ENCODE measurements around the gene IL6R. TPM values are rescaled to one million over a fixed set of nuclear protein-coding genes. Genes with fewer than 3 reads are reported as not detected.

The IL6R gene
- total RNA-seq, 1 donor from 2014 or later: 10.4 TPM

- Mint-ChIP-seq H3K27ac (ENCODE audit: unreplicated experiment) (no peak overlapping the region), H3K27me3 (ENCODE audit: unreplicated experiment) (no peaks in the 10 kb centered on the region), H3K4me1 (ENCODE audit: unreplicated experiment) (peaks cover 47% of the 10 kb centered on the region), H3K36me3 (ENCODE audit: unreplicated experiment) (peaks cover 33% of the 10 kb centered on the region), H3K9me3 (ENCODE audit: unreplicated experiment) (no peaks in the 10 kb centered on the region), H3K4me3 (ENCODE audit: unreplicated experiment) (no peak overlapping the region)
- TF ChIP-seq CTCF (IDR thresholded peaks at IDR 0.05): no peak
- DNase-seq (ENCODE audit: extremely low spot score, unreplicated experiment): no peak
Measured at GRCh38 chr1:154456631-154457030, 51.5 kb downstream of the IL6R start.

- Mint-ChIP-seq H3K4me1 (ENCODE audit: unreplicated experiment) (peaks cover 46% of the 10 kb centered on the region), H3K36me3 (ENCODE audit: unreplicated experiment) (peaks cover 31% of the 10 kb centered on the region), H3K27ac (ENCODE audit: unreplicated experiment) (peak overlapping the region; percentile 96), H3K9me3 (ENCODE audit: unreplicated experiment) (no peaks in the 10 kb centered on the region), H3K27me3 (ENCODE audit: unreplicated experiment) (no peaks in the 10 kb centered on the region), H3K4me3 (ENCODE audit: unreplicated experiment) (no peak overlapping the region)
- TF ChIP-seq CTCF (IDR thresholded peaks at IDR 0.05): no peak
- DNase-seq (ENCODE audit: extremely low spot score, unreplicated experiment): no peak
Measured at GRCh38 chr1:154459080-154459479, 53.9 kb downstream of the IL6R start.

- H3K4me3 Mint-ChIP-seq (ENCODE audit: unreplicated experiment): no peak overlapping the region
- H3K36me3 Mint-ChIP-seq (ENCODE audit: unreplicated experiment): peaks cover 24% of the 10 kb centered on the region
- no peaks in the 10 kb centered on the region for H3K27me3 Mint-ChIP-seq (ENCODE audit: unreplicated experiment)
- TF ChIP-seq CTCF (IDR thresholded peaks at IDR 0.05): no peak
- no peak for DNase-seq (ENCODE audit: extremely low spot score, unreplicated experiment)
- H3K27ac Mint-ChIP-seq (ENCODE audit: unreplicated experiment): peak overlapping the region; percentile 96
- H3K9me3 Mint-ChIP-seq (ENCODE audit: unreplicated experiment): no peaks in the 10 kb centered on the region
- peaks cover 50% of the 10 kb centered on the region for H3K4me1 Mint-ChIP-seq (ENCODE audit: unreplicated experiment)
Measured at GRCh38 chr1:154460695-154461260, 55.6 kb downstream of the IL6R start.

- no peak for DNase-seq (ENCODE audit: extremely low spot score, unreplicated experiment)
- Mint-ChIP-seq H3K9me3 (ENCODE audit: unreplicated experiment) (no peaks in the 10 kb centered on the region), H3K36me3 (ENCODE audit: unreplicated experiment) (peaks cover 21% of the 10 kb centered on the region), H3K27ac (ENCODE audit: unreplicated experiment) (peak overlapping the region; percentile 98), H3K4me3 (ENCODE audit: unreplicated experiment) (no peak overlapping the region), H3K27me3 (ENCODE audit: unreplicated experiment) (no peaks in the 10 kb centered on the region), H3K4me1 (ENCODE audit: unreplicated experiment) (peaks cover 62% of the 10 kb centered on the region)
- TF ChIP-seq CTCF (IDR thresholded peaks at IDR 0.05): no peak
Measured at GRCh38 chr1:154463512-154463990, 58.4 kb downstream of the IL6R start.

GRCh38 chr1:154465621-154466195 is 60.6 kb downstream of the IL6R start:
- H3K27me3 Mint-ChIP-seq (ENCODE audit: unreplicated experiment): no peaks in the 10 kb centered on the region
- H3K36me3 Mint-ChIP-seq (ENCODE audit: unreplicated experiment): peaks cover 17% of the 10 kb centered on the region
- peaks cover 41% of the 10 kb centered on the region for H3K4me1 Mint-ChIP-seq (ENCODE audit: unreplicated experiment)
- no peaks in the 10 kb centered on the region for H3K9me3 Mint-ChIP-seq (ENCODE audit: unreplicated experiment)
- TF ChIP-seq CTCF (IDR thresholded peaks at IDR 0.05): no peak
- no peak for DNase-seq (ENCODE audit: extremely low spot score, unreplicated experiment)
- H3K27ac Mint-ChIP-seq (ENCODE audit: unreplicated experiment): peak overlapping the region; percentile 70
- no peak overlapping the region for H3K4me3 Mint-ChIP-seq (ENCODE audit: unreplicated experiment)
